Measurements from ENCODE around the gene CRKL.
"Not testable (repeated sequence)": the region's sequence is repeated elsewhere in the genome, so short reads cannot be mapped to it uniquely, and the experiment has no call there.

The CRKL gene

DNA sequence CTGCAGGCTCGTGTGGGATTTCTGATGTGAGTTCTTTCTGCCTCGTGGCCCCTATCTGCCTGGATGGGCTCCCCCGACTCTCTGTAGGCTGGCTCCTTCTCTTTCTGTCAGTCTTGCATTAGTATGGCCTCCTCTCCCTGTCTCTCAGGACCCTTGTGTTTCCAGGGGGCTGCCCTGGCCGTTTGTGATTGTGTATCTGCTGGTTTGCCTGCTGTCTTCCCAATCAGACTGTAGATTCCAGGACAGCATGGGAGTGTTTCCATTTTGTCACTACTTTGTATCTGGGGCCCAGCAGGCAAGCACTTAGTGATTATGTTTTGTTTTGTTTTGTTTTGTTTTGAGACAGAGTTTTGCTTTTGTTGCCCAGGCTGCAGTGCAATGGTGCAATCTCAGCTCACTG, 32.8 kb upstream of the CRKL start:
- Histone ChIP-seq H3K9me3 (ENCODE audit: control insufficient read depth, low read length) (no peaks in the 10 kb centered on the region), H3K27ac (ENCODE audit: insufficient read depth, low read depth, low read length, poor library complexity, severe bottlenecking) (no peak overlapping the region), H3K4me3 (ENCODE audit: insufficient read depth, low read depth, low read length) (no peak overlapping the region), H3K27me3 (ENCODE audit: control insufficient read depth, insufficient read depth, low read length, poor library complexity, severe bottlenecking) (no peaks in the 10 kb centered on the region), H3K36me3 (ENCODE audit: control insufficient read depth, insufficient read depth, low read length) (peaks cover 10% of the 10 kb centered on the region), H3K4me1 (ENCODE audit: control insufficient read depth, insufficient read depth, low read length) (no peaks in the 10 kb centered on the region)
- WGBS, 2 experiments: 88 to 91% methylated on average over 4 of the region's 4 CpGs

DNA sequence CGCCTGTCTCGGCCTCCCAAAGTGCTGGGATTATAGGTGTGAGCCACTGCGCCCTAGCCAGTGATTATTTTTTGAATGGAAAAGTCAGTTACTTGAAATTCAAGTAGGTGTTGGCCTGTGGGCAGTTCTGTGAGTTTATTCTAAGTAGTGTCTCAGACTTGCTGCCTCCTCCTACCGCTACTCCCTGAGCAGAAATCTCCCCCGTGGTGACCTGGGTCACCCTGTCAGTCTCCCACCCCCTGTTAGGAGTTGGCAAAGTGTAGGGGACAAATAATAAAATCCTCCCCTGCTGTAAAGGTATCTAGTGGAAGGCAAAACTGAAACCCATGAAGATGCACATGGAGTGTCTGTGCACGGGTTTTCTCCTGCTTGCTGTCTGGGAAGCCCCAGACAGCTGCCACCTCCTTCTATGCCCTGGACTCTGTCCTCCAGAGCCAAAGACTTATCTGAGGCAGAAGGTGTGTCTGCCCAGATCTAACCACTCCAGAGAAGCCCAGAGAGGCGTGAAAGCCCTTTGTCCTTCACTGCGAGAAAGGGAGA, 32.1 kb upstream of the CRKL start:
- Histone ChIP-seq H3K27ac (ENCODE audit: insufficient read depth, low read depth, low read length, poor library complexity, severe bottlenecking) (no peak overlapping the region), H3K36me3 (ENCODE audit: control insufficient read depth, insufficient read depth, low read length) (peaks cover 10% of the 10 kb centered on the region)

DNA sequence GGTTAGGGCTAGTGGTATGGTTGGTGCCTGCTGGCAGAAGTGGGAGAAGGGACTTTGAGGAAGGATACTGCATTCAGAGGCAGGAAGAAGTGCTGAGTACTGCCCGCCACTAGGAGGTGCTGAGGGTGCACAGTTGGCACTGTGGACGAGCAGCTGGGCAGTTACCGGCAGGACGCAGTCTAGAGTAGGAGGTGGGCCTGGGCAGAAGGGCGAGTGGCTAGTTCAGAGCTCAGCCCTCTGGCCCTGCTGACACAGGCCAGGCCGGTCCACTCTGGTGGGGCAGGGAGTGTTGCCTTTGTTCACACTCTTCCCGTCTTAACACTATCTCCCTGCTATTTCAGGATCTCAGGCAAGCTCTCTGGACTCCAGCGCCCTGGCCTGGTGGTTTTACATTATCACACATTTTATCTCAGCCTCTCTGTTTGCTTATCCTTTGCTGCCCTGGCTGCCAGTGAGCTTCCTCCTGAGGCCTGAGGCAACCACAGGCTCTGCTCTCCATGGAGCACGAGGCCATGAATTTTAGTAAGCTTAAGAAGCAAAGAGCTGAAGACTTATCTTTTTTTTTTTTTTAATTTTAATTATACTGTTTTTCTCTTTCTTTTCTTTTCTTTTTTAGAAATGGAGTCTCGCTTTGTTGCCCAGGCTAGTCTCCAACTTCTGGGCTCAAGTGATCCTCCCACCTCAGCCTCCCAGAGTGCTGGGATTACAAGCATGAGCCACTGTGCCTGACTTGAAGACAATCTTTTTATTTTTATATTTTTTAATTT, 31.5 kb upstream of the CRKL start:
- Histone ChIP-seq H3K4me3 (ENCODE audit: insufficient read depth, low read depth, low read length) (no peak overlapping the region), H3K36me3 (ENCODE audit: control insufficient read depth, insufficient read depth, low read length) (peaks cover 10% of the 10 kb centered on the region), H3K27ac (ENCODE audit: insufficient read depth, low read depth, low read length, poor library complexity, severe bottlenecking) (no peak overlapping the region), H3K27me3 (ENCODE audit: control insufficient read depth, insufficient read depth, low read length, poor library complexity, severe bottlenecking) (no peaks in the 10 kb centered on the region), H3K9me3 (ENCODE audit: control insufficient read depth, low read length) (no peaks in the 10 kb centered on the region), H3K4me1 (ENCODE audit: control insufficient read depth, insufficient read depth, low read length) (no peaks in the 10 kb centered on the region)
- 35% methylated on average over 10 of the region's 10 CpGs for WGBS, 2 experiments

More for the DNA sequence above, 32.1 kb upstream of the CRKL start:
- H3K4me3 ChIP-seq (ENCODE audit: insufficient read depth, low read depth, low read length): no peak overlapping the region
- no peaks in the 10 kb centered on the region for H3K9me3 ChIP-seq (ENCODE audit: control insufficient read depth, low read length)
- no peaks in the 10 kb centered on the region for H3K4me1 ChIP-seq (ENCODE audit: control insufficient read depth, insufficient read depth, low read length)
- no peaks in the 10 kb centered on the region for H3K27me3 ChIP-seq (ENCODE audit: control insufficient read depth, insufficient read depth, low read length, poor library complexity, severe bottlenecking)
- WGBS, 2 experiments: 79 to 81% methylated on average over 7 to 8 of the region's 8 CpGs

DNA sequence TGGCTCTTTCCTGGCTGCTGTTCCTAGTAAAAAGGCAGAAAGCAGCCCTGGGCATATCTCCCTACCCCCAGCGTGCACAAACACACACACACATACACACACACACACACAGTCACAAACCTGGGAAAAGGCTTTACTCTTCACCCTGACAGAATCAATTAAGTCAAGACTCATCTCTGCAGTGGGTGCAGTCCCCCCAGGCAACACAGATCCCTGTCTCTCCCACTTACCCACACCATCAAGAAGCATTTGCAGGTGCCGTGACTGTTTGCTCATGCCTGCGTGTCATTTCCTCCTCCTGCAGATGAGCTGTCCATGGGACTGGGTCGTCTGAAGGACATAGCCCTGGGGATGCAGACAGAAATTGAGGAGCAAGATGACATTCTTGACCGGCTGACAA, 29.8 kb upstream of the CRKL start:
- no peaks in the 10 kb centered on the region for H3K27me3 ChIP-seq (ENCODE audit: control insufficient read depth, insufficient read depth, low read length, poor library complexity, severe bottlenecking)
- no peak overlapping the region for H3K27ac ChIP-seq (ENCODE audit: insufficient read depth, low read depth, low read length, poor library complexity, severe bottlenecking)
- peaks cover 10% of the 10 kb centered on the region for H3K36me3 ChIP-seq (ENCODE audit: control insufficient read depth, insufficient read depth, low read length)
- H3K9me3 ChIP-seq (ENCODE audit: control insufficient read depth, low read length): no peaks in the 10 kb centered on the region
- 88 to 96% methylated on average over 5 of the region's 5 CpGs for WGBS, 2 experiments
- H3K4me3 ChIP-seq (ENCODE audit: insufficient read depth, low read depth, low read length): no peak overlapping the region
- no peaks in the 10 kb centered on the region for H3K4me1 ChIP-seq (ENCODE audit: control insufficient read depth, insufficient read depth, low read length)

DNA sequence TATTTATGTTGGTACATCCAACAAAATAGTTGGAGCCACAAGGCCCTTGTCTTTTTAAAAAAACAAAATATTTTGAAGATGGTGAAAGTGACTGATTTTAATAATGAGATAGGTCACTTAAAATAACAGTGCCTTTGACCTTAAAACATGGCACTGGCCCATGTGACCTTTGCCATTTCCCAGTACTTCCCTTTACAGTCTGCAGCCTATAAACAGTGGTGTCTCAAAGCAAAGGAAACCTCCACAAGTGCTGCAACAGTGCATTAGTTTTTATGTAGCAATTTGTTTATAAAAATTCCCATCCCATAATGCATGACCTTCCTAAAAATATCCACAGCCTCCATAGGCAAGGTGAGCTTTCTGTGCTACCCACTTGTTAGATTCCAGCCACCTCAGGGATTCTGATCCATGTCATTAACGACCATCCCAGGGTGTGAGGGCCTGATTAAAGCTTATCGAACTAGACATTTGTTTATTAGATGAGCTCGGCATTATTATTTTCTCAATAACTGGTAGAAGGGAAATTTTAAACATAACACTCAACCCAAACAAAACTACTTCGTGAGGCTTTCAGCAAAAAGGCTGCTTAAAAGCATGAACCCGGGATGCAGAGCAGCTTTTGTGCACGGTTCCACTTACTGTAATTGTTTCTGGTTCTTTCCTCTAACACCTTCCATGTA, 28.0 kb upstream of the CRKL start:
- 88 to 95% methylated on average over 6 of the region's 6 CpGs for WGBS, 2 experiments
- no peak overlapping the region for H3K27ac ChIP-seq (ENCODE audit: insufficient read depth, low read depth, low read length, poor library complexity, severe bottlenecking)
- H3K4me1 ChIP-seq (ENCODE audit: control insufficient read depth, insufficient read depth, low read length): no peaks in the 10 kb centered on the region
- H3K27me3 ChIP-seq (ENCODE audit: control insufficient read depth, insufficient read depth, low read length, poor library complexity, severe bottlenecking): no peaks in the 10 kb centered on the region
- H3K9me3 ChIP-seq (ENCODE audit: control insufficient read depth, low read length): no peaks in the 10 kb centered on the region
- H3K36me3 ChIP-seq (ENCODE audit: control insufficient read depth, insufficient read depth, low read length): peaks cover 3% of the 10 kb centered on the region
- no peak overlapping the region for H3K4me3 ChIP-seq (ENCODE audit: insufficient read depth, low read depth, low read length)

DNA sequence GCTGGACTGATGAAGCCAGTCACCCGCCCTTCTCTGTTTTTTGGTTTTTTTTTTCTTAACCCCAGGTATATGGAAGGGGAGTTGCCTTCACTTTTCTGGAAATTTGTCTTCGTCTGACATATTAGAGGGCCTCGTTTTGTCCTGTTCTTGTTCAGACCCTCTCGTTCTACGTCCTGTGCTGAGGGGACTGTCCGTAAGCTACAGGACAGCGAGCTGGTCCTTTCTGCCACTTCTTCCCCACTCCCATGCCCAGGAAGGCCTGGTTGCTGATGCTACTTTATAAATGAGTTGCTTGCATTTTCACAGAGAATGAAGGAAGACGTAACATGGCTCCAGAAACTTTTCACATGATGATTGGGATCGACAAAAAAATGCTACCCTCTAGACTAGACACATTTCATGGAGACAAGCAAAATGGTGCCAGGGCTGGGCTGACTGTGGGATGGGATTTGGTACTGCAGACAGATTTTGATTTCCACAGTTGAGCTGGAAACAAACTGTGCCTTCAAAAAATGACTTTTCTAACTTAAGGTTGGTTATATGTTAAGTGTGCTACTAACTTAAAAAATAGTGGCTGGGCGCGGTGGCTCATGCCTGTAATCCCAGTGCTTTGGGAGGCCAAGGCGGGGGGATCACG, 27.2 kb upstream of the CRKL start:
- H3K36me3 ChIP-seq (ENCODE audit: control insufficient read depth, insufficient read depth, low read length): peaks cover 3% of the 10 kb centered on the region
- H3K4me3 ChIP-seq (ENCODE audit: insufficient read depth, low read depth, low read length): no peak overlapping the region
- no peaks in the 10 kb centered on the region for H3K9me3 ChIP-seq (ENCODE audit: control insufficient read depth, low read length)
- WGBS, 2 experiments: 94 to 96% methylated on average over 13 of the region's 13 CpGs
- no peak overlapping the region for H3K27ac ChIP-seq (ENCODE audit: insufficient read depth, low read depth, low read length, poor library complexity, severe bottlenecking)
- no peaks in the 10 kb centered on the region for H3K4me1 ChIP-seq (ENCODE audit: control insufficient read depth, insufficient read depth, low read length)
- no peaks in the 10 kb centered on the region for H3K27me3 ChIP-seq (ENCODE audit: control insufficient read depth, insufficient read depth, low read length, poor library complexity, severe bottlenecking)

DNA sequence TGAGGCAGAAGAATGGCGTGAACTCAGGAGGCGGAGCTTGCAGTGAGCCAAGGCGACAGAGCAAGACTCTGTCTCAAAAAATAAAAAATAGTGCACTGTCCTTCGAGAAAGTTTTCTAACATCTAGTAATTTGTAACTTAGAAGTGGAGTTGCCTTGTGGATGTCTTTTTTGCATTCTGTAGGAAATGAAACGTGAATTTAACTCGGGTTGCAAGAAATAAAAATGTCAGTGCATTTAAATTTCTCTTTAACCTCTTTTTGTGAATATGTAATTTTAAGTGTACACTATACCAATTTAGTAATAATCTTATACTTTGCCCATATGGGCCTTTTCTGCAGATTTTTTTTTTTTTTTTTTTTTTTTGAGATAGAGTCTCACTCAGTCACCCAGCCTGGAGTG, 26.2 kb upstream of the CRKL start:
- no peak overlapping the region for H3K4me3 ChIP-seq (ENCODE audit: insufficient read depth, low read depth, low read length)
- no peak overlapping the region for H3K27ac ChIP-seq (ENCODE audit: insufficient read depth, low read depth, low read length, poor library complexity, severe bottlenecking)
- H3K9me3 ChIP-seq (ENCODE audit: control insufficient read depth, low read length): no peaks in the 10 kb centered on the region
- no peaks in the 10 kb centered on the region for H3K27me3 ChIP-seq (ENCODE audit: control insufficient read depth, insufficient read depth, low read length, poor library complexity, severe bottlenecking)
- WGBS, 2 experiments: 86 to 95% methylated on average over 5 to 6 of the region's 6 CpGs
- H3K36me3 ChIP-seq (ENCODE audit: control insufficient read depth, insufficient read depth, low read length): peaks cover 3% of the 10 kb centered on the region
- no peaks in the 10 kb centered on the region for H3K4me1 ChIP-seq (ENCODE audit: control insufficient read depth, insufficient read depth, low read length)

DNA sequence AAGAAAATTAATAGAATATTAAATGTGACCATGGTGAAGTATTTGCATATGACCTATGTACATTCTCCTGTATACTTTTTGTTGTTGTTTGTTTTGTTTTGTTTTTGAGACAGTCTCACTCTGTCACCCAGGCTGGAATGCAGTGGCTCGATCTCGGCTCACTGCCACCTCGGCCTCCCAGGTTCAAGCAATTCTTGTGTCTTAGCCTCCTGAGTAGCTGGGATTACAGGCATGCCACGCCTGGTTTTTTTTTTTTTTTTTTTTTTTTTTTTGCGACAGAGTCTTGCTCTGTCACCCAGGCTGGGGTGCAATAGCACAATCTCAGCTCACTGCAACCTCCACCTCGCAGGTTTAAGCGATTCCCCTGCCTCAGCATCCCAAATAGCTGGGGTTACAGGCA, 19.5 kb upstream of the CRKL start:
- H3K36me3 ChIP-seq (ENCODE audit: control insufficient read depth, insufficient read depth, low read length); H3K9me3 ChIP-seq (ENCODE audit: control insufficient read depth, low read length); H3K27ac ChIP-seq (ENCODE audit: insufficient read depth, low read depth, low read length, poor library complexity, severe bottlenecking); H3K4me1 ChIP-seq (ENCODE audit: control insufficient read depth, insufficient read depth, low read length); H3K4me3 ChIP-seq (ENCODE audit: insufficient read depth, low read depth, low read length); H3K27me3 ChIP-seq (ENCODE audit: control insufficient read depth, insufficient read depth, low read length, poor library complexity, severe bottlenecking): not testable (repeated sequence)
- WGBS, 2 experiments: 90 to 92% methylated on average over 7 of the region's 7 CpGs

DNA sequence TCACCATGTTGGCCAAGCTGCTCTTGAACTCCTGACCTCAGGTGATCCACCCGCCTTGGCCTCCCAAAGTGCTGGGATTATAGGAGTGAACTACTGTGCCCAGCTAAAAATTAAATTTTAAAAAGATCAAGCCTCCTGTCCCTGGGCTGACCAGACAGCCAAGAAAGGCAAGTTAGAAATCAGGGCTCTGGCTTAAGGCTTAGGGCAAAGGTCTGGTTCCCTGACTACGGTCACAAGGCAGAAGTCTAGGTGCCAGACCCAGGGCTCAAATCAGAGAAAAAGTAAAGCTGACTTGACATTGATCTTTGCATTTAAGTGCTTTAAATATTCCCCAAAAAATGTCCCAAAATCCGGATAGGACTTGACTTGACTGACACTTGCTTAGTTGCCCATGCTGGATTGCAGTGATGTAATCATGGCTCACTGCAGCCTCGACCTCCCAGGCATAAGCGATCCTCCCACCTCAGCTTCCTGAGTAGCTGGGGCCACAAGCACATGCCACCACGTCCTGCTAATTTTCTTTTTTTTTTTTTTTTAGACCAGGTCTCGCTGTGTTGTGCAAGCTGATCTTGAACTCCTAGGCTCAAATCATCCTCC, 17.3 kb upstream of the CRKL start:
- WGBS, 2 experiments: 88 to 90% methylated on average over 7 of the region's 7 CpGs
- Histone ChIP-seq H3K9me3 (ENCODE audit: control insufficient read depth, low read length) (no peaks in the 10 kb centered on the region), H3K4me3 (ENCODE audit: insufficient read depth, low read depth, low read length) (no peak overlapping the region), H3K4me1 (ENCODE audit: control insufficient read depth, insufficient read depth, low read length) (no peaks in the 10 kb centered on the region), H3K36me3 (ENCODE audit: control insufficient read depth, insufficient read depth, low read length) (no peaks in the 10 kb centered on the region), H3K27ac (ENCODE audit: insufficient read depth, low read depth, low read length, poor library complexity, severe bottlenecking) (no peak overlapping the region), H3K27me3 (ENCODE audit: control insufficient read depth, insufficient read depth, low read length, poor library complexity, severe bottlenecking) (no peaks in the 10 kb centered on the region)

Measured in ectodermal cell (in vitro differentiated cells).